Glomerular endothelial cell (primary cell): ENCODE measurements around the gene STRA6. TPM values are rescaled to one million over a fixed set of nuclear protein-coding genes. Genes with fewer than 3 reads are reported as not detected.

Experiments used
- DNase-seq: peaks from one replicate; pipeline ENCODE4 v3.0.0-alpha.2; 2011; ENCODE audit warnings: low read depth, low spot score; ENCODE audit errors: extremely low read depth
- total RNA-seq: library from RNA; depleted of rRNA; stranded (reverse); fragments of >200 nt; gene quantifications from 2 replicates; pipeline ENCODE4 v1.2.3, GENCODE V29; 2015

The STRA6 gene, protein sequence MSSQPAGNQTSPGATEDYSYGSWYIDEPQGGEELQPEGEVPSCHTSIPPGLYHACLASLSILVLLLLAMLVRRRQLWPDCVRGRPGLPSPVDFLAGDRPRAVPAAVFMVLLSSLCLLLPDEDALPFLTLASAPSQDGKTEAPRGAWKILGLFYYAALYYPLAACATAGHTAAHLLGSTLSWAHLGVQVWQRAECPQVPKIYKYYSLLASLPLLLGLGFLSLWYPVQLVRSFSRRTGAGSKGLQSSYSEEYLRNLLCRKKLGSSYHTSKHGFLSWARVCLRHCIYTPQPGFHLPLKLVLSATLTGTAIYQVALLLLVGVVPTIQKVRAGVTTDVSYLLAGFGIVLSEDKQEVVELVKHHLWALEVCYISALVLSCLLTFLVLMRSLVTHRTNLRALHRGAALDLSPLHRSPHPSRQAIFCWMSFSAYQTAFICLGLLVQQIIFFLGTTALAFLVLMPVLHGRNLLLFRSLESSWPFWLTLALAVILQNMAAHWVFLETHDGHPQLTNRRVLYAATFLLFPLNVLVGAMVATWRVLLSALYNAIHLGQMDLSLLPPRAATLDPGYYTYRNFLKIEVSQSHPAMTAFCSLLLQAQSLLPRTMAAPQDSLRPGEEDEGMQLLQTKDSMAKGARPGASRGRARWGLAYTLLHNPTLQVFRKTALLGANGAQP
- 0.48 and 1.6 TPM in 2 replicates for total RNA-seq

DNA sequence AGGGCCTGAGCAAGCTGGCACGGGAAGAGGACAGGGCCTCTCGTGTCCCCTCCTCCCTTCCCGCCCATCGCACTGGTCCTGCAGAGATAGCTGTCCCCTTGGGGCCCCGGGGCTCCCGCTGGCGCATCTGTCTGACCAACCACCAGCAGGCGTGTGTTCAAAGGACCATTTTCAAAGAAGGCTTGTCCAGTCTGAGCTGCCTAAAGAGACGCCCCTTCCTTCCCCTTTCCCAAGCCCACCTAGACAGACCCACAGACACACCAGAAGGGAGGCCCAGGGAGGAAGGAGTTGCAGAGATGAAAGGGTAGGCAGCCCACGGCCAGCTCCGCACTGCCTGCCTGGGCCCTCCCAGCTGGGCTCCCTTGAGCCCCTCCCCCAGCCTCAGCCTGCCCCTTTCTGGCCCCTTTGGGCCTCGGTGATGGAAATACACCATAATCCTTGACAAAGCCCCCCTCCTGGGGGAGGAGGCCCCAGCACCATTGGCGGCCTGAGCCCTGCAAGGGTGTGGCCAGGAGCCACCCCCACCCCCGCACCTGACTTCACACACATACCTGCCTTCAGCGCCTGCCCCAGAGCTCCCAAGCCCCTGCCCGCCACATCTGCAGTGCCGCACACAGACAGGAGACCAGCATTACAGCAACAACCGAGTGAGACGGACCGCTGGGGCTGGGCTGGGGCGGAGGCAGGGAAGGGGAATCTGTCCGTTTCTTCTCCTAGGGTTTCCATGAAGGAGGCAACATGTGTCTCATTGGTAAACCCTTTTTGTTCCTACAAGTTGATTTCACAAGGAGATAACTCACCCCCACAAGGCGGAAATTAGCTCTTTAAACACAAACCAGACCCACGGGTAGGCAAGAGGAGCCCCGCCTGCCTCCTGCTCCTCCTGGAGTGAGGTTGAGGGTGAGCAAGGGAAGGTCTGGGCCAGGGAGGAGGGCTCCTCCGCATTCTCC is at the start of gene STRA6:
Gene STRA6 (minus strand): TSS at position 336 of the 950 bp plus-strand sequence. CDS start 520 bp downstream, outside the sequence.
- no peak for DNase-seq

DNA sequence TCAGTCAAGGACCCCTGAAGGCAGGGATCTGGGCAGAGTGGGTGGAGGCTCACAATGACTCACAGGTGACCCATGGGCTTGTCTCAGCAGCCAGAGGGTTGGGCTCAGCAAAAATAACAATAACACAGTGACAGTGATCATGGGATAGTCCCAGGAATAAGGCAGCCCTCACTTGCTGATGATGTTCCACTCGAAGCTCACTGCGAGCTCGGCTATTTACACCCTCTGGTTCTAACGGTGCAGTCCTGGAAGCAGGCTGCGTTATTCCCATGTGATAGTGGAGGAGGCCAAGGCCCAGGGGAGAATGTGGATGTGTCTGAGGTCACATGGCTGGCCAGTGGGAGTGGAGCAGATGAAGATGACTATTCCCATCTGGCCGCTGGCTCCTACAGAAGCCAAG is 49.7 kb upstream of the STRA6 start:
- no peak for DNase-seq

DNA sequence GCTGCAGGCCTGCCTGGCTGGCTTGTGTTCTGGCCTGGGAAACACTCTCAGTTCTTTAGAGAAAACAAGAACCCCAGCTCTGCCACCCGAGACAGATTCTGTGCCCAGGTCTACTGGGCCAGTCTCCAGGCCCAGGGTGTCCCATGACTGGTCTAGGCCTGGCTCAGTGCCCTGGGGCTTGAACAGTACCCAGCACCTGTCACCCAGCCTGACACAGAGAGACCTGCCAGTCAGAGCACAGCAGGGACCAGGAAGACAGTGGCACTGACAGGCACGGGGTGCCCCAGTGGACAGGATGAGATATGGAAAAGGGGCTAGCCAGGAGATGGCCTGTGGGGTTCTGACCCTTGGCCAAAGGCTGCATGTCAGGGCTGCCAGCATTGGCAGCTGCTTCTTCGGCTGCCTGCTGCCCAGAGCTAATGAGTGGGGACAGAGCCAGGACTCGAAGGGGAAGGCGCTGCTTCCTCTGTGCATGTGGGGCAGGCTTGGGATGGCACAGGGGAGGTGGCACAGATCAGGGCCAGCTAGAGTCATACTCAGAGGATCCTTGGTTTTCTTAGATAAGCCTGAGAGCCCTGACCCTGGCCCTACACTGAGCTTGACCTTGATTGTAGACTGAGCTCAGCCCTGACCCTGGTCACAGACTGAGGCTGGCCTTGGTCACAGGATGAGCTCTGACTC is 48.7 kb upstream of the STRA6 start:
- no peak for DNase-seq

DNA sequence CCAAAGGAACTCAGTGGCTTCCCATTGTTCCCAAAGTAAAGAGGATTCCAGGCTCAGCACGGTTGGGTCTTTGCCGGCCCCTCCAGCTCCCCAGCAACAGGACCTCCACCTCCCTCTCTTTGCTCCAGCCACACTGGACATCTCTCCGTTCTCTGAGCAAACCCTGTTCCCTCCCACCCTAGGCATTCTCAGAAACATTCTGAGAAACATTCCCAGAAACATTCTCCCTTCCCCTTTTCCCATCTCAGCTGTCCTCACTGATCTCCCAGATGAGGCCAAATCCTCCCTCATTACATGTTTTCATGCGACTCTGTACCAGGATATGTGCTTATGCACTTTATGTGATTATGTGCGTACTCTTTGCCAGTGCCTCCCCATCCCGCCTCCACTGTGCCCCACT is 47.7 kb upstream of the STRA6 start:
- DNase-seq, result no peak

DNA sequence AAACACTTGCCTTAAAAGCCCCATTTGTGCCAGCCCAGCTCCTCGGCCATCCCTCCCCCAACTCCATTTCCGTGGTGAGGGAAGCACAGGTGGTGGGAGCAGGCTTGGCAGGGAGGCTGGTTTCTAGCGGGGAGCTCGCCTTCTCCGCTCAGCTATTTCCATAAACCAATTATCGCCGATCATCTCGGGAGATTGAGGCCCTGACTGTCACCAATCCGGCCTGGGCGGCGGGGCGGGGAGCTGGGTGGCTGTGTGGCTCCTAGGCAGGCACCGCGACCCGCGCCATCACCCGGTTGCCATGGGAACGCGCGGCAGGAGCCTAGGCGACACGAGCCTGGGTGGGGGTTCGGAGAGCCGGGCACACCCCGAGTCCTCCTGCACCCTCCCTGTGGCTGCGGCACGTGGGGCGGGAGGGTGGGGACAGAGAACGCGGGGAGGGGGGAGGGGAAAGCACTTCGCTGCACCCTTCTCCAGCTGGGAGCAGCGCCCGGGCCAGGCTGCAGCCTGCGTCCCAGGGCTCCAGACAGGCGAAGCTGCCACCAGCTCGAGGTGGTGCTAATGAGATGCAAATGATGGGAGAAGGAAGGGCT is 42.9 kb upstream of the STRA6 start:
- DNase-seq, result no peak

DNA sequence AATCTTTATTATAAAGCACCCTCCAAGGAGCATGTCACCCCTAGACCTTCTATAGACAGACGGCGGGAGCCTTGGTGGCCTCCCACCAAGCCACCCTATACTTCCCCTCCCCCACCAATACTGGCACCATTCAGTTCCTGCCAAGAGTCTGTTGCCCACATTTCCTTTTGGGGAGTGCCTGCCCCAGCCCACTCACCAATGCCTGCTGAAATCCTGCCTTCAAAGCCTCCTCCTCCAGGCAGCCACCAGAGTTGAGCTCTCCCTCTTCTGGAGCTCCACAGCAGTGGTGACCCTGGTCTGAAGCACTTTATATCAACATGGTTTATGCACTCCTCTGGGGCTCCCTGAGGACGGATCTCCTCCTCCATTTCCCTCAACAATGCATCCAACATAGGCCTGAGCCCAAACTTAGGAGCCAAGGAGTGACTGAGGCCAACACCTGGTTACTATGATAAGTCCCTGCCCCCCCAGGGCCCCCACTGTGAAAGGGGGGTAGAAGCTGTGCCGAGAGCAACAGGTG is 42.3 kb upstream of the STRA6 start:
- no peak for DNase-seq

DNA sequence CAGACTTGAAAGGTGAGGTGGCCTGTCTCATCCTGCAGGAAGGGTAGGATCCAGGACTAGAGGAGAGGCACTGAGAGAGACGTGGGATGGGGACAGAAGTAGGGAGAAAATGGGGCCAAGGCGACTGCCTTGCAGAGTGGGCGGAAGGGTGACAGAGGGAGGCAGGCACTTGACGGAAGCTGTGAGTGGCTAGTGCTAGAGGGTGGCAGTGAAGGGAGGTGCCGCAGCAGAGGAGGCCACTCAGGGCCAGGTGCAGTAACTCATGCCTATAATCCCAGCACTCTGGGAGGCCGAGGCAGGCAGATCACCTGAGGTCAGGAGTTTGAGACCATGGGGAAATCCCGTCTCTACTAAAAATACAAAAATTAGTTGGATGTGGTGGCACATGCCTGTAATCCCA is 40.8 kb upstream of the STRA6 start:
- DNase-seq, result no peak

DNA sequence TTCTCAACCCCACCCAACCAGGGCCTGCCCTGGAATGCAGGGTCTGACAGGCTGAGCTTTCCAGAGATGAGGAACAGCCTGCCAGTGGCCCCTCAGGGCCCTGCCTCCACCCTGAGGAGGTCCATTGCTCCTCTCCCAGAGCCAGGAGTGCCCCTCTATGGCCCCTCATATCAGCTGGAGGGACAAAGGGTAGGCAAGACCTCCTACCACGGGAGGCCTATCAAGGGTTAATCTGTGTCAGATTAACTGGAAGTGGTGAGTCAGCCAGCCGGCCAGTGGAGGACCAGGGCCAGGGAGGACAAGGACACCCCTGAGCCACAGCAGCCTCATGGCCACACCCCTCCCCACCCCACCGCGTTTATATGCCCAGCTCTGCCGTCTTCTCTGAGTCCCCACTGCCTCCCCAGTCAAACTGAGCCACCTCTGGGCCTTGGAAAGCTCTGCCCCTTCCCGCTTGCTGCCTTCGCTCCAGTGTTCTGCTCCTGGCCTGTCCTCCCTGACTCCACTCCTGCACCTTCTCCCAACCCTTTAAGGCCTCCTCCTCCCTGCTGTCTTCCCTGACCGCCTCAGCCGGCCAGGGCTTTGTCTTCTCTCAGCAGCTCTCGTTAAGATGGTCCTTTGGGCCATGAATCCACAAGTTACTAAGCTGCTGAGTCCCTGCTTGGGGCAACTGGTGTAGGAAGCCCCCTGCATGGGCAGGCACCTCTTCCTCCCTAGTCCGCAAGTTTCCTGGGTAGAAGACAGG is 40.0 kb upstream of the STRA6 start:
- DNase-seq, result no peak

DNA sequence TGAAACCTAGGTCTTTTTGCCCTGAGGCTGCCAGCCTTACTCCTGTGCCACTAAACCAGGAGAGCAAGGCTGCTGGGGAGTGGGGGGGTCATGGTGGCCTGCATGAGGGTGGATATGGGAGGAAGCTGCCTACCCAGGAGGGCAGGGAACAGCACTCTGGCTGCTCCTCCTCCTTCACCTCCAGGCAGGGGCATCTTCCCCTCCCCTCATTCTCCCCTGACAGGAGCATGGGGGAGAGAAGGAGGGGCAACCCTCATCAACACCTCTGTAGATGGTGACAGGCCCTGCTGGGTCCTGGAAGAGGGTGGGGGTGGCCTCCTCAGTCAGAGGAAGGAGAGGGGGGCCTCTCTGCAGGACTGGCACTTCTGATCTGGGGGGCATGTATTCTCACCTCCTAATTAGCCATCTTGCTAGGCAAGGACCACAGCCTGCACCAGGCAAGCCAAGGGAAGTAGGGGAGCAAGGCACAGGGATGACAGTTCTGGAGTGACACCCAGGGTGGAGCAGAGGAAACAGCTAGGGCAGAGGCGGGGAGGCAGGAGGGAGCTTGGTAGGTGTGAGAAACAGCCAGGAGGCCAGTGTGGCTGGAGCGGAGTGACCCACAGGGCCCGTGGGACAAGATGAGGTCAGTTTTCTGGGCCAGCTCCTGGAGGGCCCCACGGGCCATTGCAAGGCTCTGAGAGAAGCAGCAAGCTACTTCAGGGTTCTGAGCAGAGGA is 38.5 kb upstream of the STRA6 start:
- DNase-seq, result no peak

DNA sequence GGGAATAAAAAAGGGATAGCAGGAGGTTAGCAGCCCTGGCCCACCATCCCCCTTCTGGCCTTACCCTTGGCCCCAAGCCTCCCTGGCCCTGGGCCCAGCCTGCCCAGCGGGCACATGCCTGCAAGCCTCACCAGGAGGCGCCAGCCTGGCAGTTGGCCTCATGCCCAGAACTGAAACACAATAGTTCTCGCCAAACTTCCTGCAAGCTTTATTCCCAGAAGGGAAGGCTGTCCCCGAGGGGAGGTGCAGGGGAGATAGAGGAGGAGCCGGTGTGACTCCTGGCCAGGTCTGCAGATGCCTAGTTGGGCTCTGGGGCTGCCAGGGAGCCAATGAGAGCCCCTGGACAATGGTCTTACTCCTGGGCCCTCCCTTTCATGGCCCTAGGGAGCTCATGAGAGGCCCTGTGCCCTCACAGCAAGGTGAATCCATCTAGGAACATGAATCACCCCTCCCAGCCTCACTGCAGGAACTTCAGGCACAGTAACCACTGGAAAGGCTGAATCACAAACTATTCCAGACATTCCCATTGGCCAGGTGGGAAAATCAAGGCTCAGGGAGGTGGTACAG is 37.5 kb upstream of the STRA6 start:
- DNase-seq, result peak; percentile 71

DNA sequence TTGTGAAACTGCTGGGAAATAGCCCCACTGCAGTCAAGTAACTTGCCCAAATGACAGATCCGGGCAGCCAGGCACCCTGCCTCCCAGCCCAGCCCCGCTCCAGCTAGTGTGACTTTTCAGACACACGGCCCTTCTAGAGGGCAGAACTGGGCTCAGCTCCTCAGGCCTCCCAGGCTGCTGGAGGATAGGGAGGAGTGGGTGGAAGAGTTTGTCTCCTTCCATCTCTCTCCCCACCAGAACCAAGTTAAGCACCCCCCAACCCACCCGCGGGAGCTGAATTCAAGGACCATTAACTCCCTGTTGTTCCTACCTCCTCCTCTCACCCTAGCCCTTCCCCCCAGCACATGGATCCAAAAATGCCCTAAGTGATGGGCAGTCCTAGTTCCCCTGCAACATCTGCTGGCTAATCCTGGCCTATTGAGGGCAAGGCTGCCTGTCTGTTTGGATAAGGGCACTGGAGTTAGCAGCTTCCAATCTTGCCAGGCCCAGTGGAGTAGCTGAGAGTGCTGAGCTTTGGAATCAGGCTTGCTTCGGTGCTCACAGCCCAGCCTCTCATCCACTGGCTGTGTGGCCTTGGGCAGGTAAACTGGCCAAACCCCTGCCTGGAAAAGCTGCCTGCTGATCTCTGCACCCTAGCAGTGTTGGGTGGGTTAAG is 36.6 kb upstream of the STRA6 start:
- DNase-seq, result no peak

DNA sequence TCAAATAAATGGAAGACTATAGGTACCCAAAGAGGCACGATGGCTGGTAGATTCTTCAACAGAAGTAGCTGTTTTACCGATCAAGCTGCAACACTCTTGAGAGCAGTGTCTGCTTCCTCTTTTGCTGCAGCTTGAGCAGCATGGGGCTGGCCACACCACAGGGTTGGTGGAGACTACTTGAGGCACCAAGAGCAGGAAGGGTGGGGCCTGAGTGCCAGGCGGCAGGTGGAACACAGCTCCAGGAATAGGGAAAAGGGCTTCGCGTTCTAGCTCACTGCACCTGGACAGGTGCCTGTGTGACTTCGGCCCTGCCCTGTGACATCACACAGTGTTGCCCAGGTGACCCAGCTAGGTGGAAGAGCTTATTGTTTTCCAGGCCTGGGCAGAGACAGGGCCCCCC is 33.4 kb upstream of the STRA6 start, which contains the start of gene CCDC33:
Gene CCDC33 (plus strand): TSS at position 365 of the 400 bp plus-strand sequence. CDS start 394 bp downstream, outside the sequence.
- DNase-seq, result no peak

DNA sequence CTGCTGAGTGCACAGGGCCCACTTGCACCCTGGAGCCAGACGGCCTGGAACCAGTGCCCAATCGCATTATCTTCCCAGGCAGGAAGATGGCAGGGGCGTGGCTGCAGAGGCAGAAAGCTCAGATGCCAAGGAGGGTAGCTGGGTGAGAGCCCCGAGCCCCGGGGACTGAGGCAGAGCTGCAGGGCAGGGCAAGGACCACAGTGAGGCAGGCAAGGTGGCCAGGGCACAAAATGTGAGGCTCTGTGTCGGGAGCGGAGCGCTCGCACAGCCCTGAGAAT is 31.9 kb upstream of the STRA6 start:
- no peak for DNase-seq

DNA sequence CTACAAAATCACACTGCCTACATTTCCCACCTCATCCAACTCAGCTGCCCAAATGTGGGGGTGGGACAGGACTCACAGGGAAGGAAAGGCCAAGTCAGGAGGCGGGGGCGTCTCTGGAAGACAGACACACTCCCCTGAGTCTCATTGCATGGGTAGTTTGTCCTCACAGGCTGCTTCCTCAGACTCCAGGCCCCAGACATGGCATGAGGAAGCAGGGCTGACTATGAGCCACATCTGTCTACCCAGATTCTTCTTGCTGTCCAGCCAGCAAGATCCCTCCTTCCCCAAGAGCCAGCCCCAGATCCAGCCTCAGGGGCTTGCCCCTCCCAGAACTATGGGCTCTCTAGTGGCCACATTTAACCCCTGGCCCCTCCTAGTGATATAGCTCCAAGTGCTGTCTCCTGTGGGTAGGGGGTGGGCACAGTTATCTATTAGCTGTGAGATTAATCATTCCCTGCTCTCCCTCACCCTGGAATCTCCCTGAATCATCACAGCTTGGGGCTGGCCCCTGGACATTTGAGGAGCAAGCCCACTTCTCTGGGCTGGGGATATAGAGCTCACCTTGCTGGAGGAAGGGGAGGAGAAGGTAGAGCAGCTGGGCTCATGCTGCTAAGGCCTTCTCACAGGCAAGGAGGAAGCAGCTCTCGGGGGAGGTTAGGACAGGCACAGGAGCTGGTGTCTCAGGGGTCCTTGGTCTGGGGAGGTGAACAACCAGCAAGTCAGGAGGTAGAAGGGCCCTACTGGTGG is 31.4 kb upstream of the STRA6 start:
- no peak for DNase-seq

DNA sequence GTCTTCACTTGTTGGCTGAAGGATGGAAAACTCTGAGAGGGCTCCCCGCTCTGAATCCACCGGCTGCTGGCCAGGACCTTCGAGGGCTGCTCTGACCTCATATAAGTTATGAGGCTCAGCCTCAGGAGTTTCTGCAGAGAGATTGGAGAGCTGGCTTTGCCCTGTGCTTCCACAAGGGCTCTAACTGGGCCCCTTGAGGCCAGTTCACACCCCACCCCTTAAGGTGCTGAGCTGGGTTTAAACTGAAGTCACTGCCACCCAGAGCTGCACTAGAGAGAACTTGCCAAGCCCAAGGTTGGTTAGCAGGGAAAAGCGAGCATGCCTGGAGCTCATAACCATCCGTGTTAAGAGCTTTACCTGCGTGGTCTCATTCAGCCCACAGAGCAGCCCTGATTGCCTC is 30.8 kb upstream of the STRA6 start:
- no peak for DNase-seq

DNA sequence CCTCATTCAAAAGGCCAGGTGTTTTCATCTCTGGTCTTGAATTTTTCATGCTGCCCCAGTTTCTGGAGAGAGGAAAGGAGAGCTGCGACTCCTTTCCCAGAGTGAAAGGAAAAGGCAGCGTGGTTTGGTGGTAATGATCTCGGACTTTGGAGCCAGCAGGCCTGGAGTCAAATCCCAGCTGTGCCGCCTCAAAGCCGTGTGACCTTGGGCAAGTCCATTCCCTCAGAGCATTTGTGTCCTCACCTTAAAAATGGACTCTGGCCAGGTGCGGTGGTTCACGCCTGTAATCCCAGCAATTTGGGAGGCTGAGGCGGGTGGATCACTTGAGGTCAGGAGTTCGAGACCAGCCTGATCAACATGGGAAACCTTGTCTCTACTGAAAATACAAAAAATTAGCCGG is 28.9 kb upstream of the STRA6 start:
- no peak for DNase-seq

DNA sequence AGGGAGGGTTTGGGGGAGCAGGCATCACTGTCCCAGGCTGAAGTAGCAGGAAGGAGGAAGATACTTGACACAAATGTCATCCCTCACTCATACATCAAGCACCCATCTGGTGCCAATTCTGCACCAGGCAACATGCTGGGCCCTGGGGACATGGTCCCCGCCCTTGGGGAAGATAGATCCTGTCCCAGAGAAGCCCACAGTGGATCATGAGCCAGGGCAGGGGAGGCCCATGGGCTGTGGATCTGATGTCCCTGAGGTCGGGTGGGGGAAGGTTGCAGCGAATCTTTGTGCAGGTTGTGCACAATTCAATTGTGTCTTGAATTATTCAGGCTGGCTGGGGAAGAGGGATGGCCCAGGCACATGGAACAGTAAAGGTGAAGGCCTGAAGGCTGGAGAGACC is 27.1 kb upstream of the STRA6 start:
- DNase-seq, result no peak
